Activated T-cell treated with anti-CD3 and anti-CD28 coated beads for 48 hours (primary cell): ENCODE results near the gene AK1.
A peak's percentile ranks its signal among the peaks of the same experiment; 100 is the strongest.

ENCODE experiments used
- DNase-seq: peaks from one replicate; pipeline ENCODE4 v3.0.0-alpha.2; 2020; ENCODE audit warnings: low read depth

Gene AK1

DNA sequence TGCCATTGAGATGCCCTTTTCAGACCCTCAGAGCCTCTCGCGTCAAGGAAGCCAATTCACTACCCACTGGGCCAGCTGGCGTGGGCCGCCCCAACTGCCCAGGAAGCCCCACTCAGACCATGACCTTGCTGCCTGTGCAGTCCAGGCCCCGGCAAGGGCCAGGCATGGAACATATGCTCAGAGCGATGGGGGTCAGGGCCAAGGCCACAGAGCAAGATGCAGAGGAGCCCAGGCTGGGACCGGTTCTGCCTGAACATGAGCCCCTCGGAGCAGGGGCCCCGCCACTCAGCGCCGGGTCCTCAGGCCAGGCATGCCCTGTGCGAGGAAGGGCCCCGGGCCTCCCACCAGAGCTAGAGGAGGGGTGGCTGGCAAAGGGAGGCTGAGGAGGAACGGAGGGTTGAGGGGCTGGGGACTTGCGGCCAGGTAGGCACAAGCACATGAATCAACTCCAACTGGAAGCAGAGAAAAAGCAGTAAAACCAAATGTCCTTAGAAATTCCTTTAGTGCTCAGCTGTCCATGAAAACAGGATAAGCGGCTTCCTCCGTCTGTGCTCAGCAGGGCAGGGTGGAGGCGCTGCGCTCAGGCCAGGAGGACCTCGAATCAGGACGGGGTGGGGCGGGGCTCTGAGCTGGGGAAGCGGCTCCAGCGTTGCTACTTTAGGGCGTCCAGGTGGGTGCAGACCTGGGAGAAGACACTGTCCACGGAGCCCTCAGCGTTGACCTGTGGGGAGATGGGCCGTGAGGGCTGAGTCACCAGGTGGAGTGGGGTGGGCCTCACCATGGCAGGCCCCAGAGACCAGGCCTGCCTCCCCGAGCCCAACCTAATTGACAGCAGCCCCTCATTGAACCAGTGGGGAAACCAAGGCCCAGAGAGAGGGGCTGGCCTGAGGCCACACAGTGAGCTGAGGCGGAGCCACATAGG, 9.9 kb downstream of the AK1 start:
- DNase-seq: no peak

- no peak for DNase-seq
Observed at GRCh38 chr9:127866535-127866934, 10.9 kb downstream of the AK1 start.

DNA sequence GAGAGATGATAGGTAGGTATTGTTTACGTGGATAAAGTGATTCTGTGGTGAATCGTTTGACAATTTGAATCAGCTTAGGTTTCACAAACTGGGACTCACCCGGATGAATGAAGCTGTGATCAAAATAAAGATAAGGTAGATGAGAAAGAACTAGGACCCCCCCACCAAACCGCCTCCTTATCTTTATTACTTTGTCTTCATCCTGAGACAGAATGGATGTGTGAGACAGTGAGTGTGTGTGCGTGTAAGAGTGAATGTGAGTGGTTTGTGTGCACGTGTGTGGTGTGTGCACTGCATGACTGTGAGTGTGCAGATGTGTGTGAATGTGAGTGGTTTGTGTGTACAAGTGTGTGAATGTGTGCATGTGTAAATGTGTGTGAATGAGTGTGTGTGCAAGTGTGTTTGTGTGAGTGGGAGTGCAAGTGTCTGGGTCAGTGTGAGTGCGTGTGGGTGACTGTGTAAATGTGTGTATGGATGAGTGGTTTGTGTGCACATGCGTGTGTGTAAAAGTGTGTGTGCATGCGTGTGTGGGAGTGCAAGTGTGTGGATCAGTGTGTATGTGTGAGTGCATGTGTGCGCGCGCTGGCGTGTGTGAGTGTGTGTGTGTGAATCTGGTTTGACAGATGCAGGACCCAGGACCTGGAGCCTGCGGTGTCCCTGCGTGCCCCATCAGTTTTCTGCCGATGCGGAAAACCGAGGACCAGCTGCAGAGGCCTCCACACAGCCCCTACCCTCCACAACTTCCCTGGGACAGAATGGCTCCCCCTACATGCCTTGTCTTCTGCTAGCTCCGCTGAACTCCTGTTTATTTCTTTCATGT, 11.6 kb downstream of the AK1 start:
- peak; percentile 35 for DNase-seq

DNA sequence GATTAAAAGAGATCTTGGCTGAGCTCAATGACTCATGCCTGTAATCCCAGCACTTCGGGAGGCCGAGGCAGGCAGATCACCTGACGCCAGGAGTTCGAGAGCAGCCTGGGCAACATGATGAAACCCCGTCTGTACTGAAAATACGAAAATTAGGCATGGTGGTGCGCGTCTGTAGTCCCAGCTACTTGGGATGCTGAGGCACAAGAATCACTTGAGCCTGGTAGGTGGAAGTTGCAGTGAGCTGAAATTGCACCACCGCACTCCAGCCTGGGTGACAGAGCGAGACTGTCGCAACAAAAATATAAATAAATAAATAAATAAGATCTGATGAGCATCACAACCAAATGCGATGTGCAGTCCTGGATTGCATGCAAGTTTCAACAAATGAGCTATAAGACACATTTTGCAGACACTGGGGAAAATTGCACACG, 14.3 kb downstream of the AK1 start:
- no peak for DNase-seq

- no peak for DNase-seq
Observed at GRCh38 chr9:127862075-127863011, 15.1 kb downstream of the AK1 start.

DNA sequence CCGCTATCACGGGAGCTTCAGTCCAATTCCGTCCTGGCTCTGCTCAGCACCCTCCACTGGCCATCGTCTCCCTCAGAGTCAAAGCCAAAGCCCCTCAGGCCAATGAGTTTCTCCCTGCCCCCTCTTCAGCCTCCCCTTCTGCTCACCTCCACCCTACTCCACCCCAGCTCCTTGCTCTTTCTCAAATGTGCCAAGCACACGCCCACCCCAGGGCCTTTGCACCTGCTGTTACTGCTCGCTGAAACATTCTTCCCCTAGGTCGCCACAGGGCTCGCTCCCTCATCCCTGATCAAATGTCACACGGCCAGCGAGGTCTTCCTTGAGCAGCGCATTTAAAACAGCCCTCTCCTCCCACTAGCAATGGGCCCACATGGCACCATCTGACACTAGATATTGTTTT, 16.7 kb downstream of the AK1 start:
- no peak for DNase-seq

- no peak for DNase-seq
Observed at GRCh38 chr9:127860260-127860659, 17.2 kb downstream of the AK1 start.

- DNase-seq: no peak
Observed at GRCh38 chr9:127858041-127858512, 19.4 kb downstream of the AK1 start.

DNA sequence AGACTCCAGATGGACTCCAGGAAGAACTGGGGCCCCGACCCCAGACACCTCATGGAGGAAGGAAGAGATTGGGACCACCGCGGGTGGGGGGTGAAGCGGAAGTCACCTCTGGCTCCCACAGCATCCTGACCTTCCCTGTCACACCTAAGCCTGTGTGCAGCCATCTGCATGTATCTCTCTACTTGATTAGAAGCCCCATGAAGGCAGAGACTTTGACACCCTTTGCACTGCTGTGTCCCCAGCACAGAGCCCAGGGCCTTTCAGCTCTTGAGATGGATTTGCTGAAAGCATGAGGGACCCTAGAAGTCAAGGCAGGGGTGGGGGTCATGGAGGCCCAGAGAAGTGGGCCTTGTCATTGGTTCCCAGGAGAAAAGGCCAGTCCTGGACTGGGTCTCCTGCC, 20.2 kb downstream of the AK1 start:
- no peak for DNase-seq

- no peak for DNase-seq
Observed at GRCh38 chr9:127856729-127857116, 20.8 kb downstream of the AK1 start.

DNA sequence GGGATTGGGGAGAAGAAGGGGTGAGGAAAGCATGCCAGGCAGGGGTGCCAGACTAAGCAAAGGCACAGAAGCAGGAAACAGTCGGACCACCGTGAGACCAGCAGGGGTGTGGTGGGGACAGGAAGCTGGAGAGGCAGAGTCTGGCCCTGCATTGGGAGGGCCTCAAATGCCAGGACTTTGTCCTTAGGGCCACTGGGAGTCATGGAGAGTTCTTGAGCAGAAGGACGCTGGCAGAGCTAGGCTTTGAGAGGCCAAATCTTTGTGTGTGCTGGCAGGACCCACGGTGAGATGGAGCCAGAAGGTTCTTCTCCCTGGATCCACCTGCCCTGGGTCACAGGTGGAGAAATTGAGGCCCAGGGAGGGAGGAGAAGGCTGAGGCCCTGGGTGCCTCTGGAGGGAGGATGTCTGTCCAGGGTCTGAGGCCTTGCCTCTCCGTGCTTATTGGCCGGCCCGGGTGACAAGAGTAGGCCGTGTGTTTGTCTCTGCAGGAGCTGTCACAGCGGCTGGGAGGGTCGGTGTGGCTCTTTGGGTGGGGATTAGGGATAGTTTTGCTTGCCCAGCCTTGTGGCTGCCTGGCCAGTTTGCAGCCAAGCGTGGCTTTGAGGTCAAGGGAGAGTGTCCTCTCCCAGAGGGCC, 21.3 kb downstream of the AK1 start:
- DNase-seq: no peak

DNA sequence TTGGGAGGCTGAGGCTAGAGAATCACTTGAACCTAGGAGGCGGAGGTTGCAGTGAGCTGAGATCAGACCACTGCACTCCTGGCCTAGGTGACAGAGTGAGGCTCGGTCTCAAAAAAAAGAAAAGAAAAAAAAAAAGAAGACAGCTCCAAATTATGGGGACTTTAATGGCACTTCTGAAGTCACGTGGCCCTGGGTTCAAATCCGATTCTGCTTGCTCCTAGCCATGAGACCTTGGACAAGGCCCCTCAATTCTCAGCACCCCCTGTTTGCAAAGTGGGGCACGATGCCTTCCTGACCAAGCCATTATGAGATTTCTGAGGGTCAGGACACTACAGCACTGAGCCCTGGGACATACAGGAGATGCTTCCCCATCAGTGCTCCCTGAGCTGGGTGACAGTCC, 22.0 kb downstream of the AK1 start:
- DNase-seq: no peak

DNA sequence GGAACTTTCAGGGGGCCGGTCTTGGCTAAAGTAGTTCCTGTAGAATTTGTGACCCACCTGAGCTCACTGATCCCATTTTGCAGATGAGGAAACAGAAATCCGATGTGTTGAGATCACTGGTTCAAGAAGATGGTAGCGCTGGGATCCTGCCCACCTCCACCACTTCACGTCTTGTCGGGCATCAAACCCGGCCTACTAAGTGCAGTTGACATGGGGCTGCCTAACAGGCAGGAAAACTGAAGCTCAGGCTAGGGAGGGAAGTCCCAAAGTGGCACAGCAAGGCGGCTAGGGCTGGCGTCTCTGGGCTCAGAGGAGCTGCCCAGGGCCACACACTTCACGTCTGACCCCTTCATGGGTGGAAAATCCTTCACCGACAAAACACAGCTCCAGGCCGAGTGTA, 22.5 kb downstream of the AK1 start:
- no peak for DNase-seq

GRCh38 chr9:127854184-127854806, 23.2 kb downstream of the AK1 start, which contains the start of gene ENG:
Gene ENG (minus strand): TSS chr9:127854658. CDS start chr9:127854355, 303 bp downstream.
- DNase-seq: no peak

GRCh38 chr9:127853312-127854183, 23.9 kb downstream of the AK1 start:
- DNase-seq: no peak

DNA sequence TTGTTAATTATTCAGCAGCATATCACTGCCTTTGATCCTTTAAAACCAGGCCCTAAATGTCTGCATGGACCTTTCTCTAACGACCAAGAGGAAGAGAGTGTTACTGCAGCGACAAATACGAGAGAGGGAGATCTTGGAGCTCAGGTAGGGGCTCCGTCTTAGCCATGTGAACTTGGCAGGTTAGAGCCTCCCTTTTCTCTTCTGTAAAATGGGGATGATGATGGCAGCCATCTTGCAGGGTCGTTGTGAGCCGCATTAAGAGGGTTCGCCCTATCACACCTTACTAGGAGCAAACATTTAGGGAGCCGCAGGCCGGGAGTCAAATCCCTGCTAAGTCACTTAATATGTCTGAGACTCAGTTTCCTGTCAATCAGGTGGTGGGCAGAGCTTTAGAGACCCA, 24.6 kb downstream of the AK1 start:
- no peak for DNase-seq

- no peak for DNase-seq
Observed at GRCh38 chr9:127850286-127850830, 27.1 kb downstream of the AK1 start.

DNA sequence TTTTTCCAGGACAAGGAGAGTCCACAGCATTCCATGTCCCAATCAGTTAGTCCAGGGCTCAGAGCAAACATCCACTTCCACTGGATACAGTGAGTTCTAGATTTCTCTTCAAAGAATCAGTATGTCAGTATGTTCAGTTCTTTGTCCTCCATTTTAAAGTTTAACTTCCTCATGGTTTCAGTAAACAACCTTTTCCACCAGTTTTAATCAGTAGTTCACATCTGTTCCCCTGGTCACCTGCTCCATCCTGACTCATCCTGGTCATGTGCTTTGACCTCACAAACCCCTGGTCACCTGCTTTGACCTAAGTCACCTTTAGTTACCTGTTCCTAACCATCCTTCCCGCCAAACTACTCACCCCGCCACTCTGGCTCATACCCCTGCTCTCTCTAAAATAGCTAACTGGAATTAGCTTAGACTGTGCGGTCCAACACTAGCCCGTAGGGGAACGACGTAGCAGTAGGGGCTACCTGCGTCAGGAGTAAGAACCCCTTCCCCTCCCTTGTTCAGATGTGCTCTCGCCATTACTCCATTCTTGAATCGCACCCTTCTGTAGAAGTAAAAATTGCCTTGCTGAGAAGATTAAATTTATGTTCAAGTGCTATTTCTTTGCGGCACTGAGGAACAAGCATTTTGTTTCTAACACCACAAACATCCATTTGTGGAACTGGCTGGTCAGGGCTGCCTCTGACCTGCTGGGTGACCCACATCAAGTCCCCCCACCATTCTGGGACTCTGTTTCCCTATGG, 28.5 kb downstream of the AK1 start:
- no peak for DNase-seq
